ENCODE data around the gene IWS1.

Gene IWS1

DNA sequence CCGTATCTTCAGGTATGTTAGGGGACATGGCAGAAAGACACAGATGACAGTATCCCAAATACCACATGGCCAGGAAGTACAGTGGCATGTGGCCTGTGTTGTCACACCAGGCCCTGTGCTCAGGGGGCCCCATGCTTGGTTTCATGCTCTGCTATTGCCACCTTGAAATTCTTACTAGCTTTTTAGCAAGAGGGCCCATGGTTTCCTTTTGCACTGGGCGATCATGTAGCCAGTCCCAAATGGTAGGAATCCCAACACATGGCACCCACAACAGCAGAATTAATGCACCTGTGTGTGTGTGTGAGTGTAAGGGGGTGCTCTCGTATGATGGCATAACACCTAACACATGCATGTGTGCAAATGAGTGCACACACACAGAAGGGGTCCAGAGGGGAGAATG, 48.4 kb upstream of the IWS1 start:
- Histone ChIP-seq H3K9ac (ENCODE audit: low read length) (no peak overlapping the region), H2AFZ (ENCODE audit: low read depth, low read length, severe bottlenecking) (no peak overlapping the region), H3K4me2 (ENCODE audit: low read depth, low read length, poor library complexity, severe bottlenecking) (no peak overlapping the region), H3K27me3 (ENCODE audit: low read length) (no peaks in the 10 kb centered on the region), H3K4me3 (ENCODE audit: insufficient read depth, low read length, poor library complexity, severe bottlenecking) (no peak overlapping the region), H3F3A (ENCODE audit: insufficient read depth) (peaks cover 8% of the 10 kb centered on the region; the same call in 1 of the 2 replicates), H3K9me2 (replicated peaks; ENCODE audit: insufficient read depth, low read length) (no peaks in the 10 kb centered on the region), H3K27ac (ENCODE audit: low read depth, low read length) (no peak overlapping the region), H3K9me3 (ENCODE audit: insufficient read depth, low read length) (no peaks in the 10 kb centered on the region), H3K36me3 (ENCODE audit: low read length) (no peaks in the 10 kb centered on the region), H4K20me1 (ENCODE audit: low read depth, low read length) (no peaks in the 10 kb centered on the region; the same call in 1 of the 2 replicates), H3K79me2 (ENCODE audit: insufficient read depth, low read length) (no peaks in the 10 kb centered on the region)
- TF ChIP-seq EZH2phosphoT487 (conservative IDR thresholded peaks at IDR 0.05; ENCODE audit: low read length), result no peak
- no peak for TF ChIP-seq CTCF (IDR thresholded peaks at IDR 0.05; ENCODE audit: insufficient read depth, low read length, poor library complexity, severe bottlenecking)

GRCh38 chr2:127573771-127574170, 47.5 kb upstream of the IWS1 start:
- Histone ChIP-seq H2AFZ (ENCODE audit: low read depth, low read length, severe bottlenecking) (no peak overlapping the region), H3K27ac (ENCODE audit: low read depth, low read length) (no peak overlapping the region), H3K79me2 (ENCODE audit: insufficient read depth, low read length) (no peaks in the 10 kb centered on the region), H3K27me3 (ENCODE audit: low read length) (no peaks in the 10 kb centered on the region), H3K4me3 (ENCODE audit: insufficient read depth, low read length, poor library complexity, severe bottlenecking) (no peak overlapping the region), H3K4me2 (ENCODE audit: low read depth, low read length, poor library complexity, severe bottlenecking) (no peak overlapping the region), H3K9me3 (ENCODE audit: insufficient read depth, low read length) (no peaks in the 10 kb centered on the region), H3K9ac (ENCODE audit: low read length) (no peak overlapping the region), H3F3A (ENCODE audit: insufficient read depth) (peaks cover 8% of the 10 kb centered on the region; the same call in 1 of the 2 replicates), H4K20me1 (ENCODE audit: low read depth, low read length) (no peaks in the 10 kb centered on the region; the same call in 1 of the 2 replicates), H3K36me3 (ENCODE audit: low read length) (no peaks in the 10 kb centered on the region), H3K9me2 (replicated peaks; ENCODE audit: insufficient read depth, low read length) (no peaks in the 10 kb centered on the region)
- TF ChIP-seq CTCF (IDR thresholded peaks at IDR 0.05; ENCODE audit: insufficient read depth, low read length, poor library complexity, severe bottlenecking) (no peak), EZH2phosphoT487 (conservative IDR thresholded peaks at IDR 0.05; ENCODE audit: low read length) (no peak)

DNA sequence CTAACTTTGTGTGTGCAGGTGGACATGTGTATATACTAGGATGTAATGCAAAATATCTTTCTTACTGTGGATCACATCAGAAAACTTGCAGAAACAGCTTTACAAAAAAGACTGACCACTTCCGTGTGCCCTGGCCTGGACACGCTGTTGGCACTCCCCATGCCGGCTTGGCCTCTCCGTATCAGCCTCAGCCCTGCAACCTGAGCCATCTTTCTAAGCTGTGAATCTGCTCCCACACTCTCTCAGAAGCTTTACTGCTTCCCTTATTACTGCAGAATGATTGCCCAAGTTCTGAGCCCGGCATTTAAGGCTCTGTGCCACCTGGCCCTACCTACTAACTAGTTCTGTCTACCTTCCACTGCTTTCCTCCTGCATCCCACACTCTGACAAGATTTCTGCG, 47.0 kb upstream of the IWS1 start:
- Histone ChIP-seq H3K36me3 (ENCODE audit: low read length) (no peaks in the 10 kb centered on the region), H3K4me2 (ENCODE audit: low read depth, low read length, poor library complexity, severe bottlenecking) (no peak overlapping the region), H3K9ac (ENCODE audit: low read length) (no peak overlapping the region), H3K9me3 (ENCODE audit: insufficient read depth, low read length) (no peaks in the 10 kb centered on the region), H3K9me2 (replicated peaks; ENCODE audit: insufficient read depth, low read length) (no peaks in the 10 kb centered on the region), H3K27me3 (ENCODE audit: low read length) (no peaks in the 10 kb centered on the region), H3F3A (ENCODE audit: insufficient read depth) (peaks cover 8% of the 10 kb centered on the region; the same call in 1 of the 2 replicates), H4K20me1 (ENCODE audit: low read depth, low read length) (no peaks in the 10 kb centered on the region; the same call in 1 of the 2 replicates), H3K4me3 (ENCODE audit: insufficient read depth, low read length, poor library complexity, severe bottlenecking) (no peak overlapping the region), H2AFZ (ENCODE audit: low read depth, low read length, severe bottlenecking) (no peak overlapping the region), H3K27ac (ENCODE audit: low read depth, low read length) (no peak overlapping the region), H3K79me2 (ENCODE audit: insufficient read depth, low read length) (no peaks in the 10 kb centered on the region)
- TF ChIP-seq EZH2phosphoT487 (conservative IDR thresholded peaks at IDR 0.05; ENCODE audit: low read length) (no peak), CTCF (IDR thresholded peaks at IDR 0.05; ENCODE audit: insufficient read depth, low read length, poor library complexity, severe bottlenecking) (no peak)
